Gastroesophageal sphincter (tissue), 3 donors: ENCODE data around the gene SNX19.

Experiments used
- EP300 ChIP-seq: sonication (generic); formaldehyde crosslinking; IDR thresholded peaks from one replicate; pipeline ENCODE4 v1.6.1; 2017; ENCODE audit warnings: antibody characterized with exemption, mild to moderate bottlenecking
- TF ChIP-seq, protein P1 (sequence below), 4 experiments: fragments of 200-600 bp in 2 of 4; fragments of 450-650 bp in 2 of 4; sonication (generic) in 1 of 4; IDR thresholded peaks; one replicate each; pipeline ENCODE4 v1.5.1; 2017 to 2019; ENCODE audit warnings: antibody characterized with exemption in 4 of 4, mild to moderate bottlenecking in 2 of 4, moderate library complexity in 2 of 4

DNA sequence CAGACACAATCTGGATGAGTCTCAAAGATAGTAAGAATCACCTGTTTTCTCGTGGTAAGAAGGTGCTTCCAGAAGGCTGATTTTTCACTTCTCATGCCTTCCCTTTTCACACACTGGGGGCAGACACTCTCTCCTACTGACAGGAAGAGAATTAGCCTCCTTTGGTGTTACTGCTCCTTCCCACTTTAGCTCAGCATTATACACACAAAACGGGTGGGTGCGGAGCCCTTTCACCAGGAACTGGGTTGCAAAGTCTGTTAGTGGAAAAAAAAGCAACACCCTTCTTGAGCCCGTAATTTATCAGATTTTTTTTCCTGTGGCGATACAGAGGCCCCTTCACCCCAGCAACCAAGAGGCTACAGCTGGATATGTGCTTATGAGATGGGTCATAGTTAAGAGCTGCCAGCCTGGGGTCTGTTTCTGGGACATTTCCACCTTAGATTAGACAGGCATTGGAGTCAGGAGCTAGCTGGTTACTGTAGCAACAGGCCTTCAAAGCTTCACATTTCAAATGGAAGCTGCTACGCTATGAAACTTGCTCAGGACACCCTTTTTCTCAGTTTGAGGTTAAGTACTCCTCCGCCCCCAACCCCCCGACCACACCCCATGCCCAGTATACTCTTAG is 48.1 kb downstream of the SNX19 start:
- TF ChIP-seq EP300: no peak
- TF ChIP-seq, protein P1, sequence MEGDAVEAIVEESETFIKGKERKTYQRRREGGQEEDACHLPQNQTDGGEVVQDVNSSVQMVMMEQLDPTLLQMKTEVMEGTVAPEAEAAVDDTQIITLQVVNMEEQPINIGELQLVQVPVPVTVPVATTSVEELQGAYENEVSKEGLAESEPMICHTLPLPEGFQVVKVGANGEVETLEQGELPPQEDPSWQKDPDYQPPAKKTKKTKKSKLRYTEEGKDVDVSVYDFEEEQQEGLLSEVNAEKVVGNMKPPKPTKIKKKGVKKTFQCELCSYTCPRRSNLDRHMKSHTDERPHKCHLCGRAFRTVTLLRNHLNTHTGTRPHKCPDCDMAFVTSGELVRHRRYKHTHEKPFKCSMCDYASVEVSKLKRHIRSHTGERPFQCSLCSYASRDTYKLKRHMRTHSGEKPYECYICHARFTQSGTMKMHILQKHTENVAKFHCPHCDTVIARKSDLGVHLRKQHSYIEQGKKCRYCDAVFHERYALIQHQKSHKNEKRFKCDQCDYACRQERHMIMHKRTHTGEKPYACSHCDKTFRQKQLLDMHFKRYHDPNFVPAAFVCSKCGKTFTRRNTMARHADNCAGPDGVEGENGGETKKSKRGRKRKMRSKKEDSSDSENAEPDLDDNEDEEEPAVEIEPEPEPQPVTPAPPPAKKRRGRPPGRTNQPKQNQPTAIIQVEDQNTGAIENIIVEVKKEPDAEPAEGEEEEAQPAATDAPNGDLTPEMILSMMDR (IDR thresholded peaks at IDR 0.05): no peak
